ENCODE results near the gene LAP3.

Gene LAP3

GRCh38 chr4:17552427-17552826, 24.6 kb upstream of the LAP3 start:
- Histone ChIP-seq H3K27me3 (ENCODE audit: insufficient read depth, low read length) (no peaks in the 10 kb centered on the region), H4K20me1 (ENCODE audit: insufficient read depth, low read length) (no peaks in the 10 kb centered on the region), H2AFZ (ENCODE audit: low read length) (no peak overlapping the region), H3K4me1 (ENCODE audit: insufficient read depth, low read length, severe bottlenecking) (no peaks in the 10 kb centered on the region), H3K9me2 (ENCODE audit: low read depth, low read length) (no peaks in the 10 kb centered on the region), H3K27ac (ENCODE audit: low read depth, low read length, poor library complexity, severe bottlenecking) (no peak overlapping the region), H3K4me3 (ENCODE audit: low read depth, low read length, poor library complexity, severe bottlenecking) (no peak overlapping the region), H3F3A (ENCODE audit: insufficient read depth, low read length) (no peaks in the 10 kb centered on the region), H3K4me2 (ENCODE audit: low read length) (no peak overlapping the region), H3K36me3 (ENCODE audit: insufficient read depth, low read length) (no peaks in the 10 kb centered on the region), H3K79me2 (ENCODE audit: insufficient read depth, low read length) (no peaks in the 10 kb centered on the region), H3K9ac (ENCODE audit: low read length) (no peak overlapping the region), H3K9me3 (ENCODE audit: low read length) (no peaks in the 10 kb centered on the region)
- no peak for TF ChIP-seq CTCF (IDR thresholded peaks at IDR 0.05; ENCODE audit: low read length)
- TF ChIP-seq EZH2 (IDR thresholded peaks at IDR 0.05; ENCODE audit: borderline replicate concordance, low read length): no peak

- H3K79me2 ChIP-seq (ENCODE audit: insufficient read depth, low read length): no peaks in the 10 kb centered on the region
- H3K4me3 ChIP-seq (ENCODE audit: low read depth, low read length, poor library complexity, severe bottlenecking): no peak overlapping the region
- H2AFZ ChIP-seq (ENCODE audit: low read length): no peak overlapping the region
- no peak overlapping the region for H3K27ac ChIP-seq (ENCODE audit: low read depth, low read length, poor library complexity, severe bottlenecking)
- no peaks in the 10 kb centered on the region for H3K36me3 ChIP-seq (ENCODE audit: insufficient read depth, low read length)
- no peaks in the 10 kb centered on the region for H3K4me1 ChIP-seq (ENCODE audit: insufficient read depth, low read length, severe bottlenecking)
- no peaks in the 10 kb centered on the region for H3K9me3 ChIP-seq (ENCODE audit: low read length)
- H3K4me2 ChIP-seq (ENCODE audit: low read length): no peak overlapping the region
- H3K9ac ChIP-seq (ENCODE audit: low read length): no peak overlapping the region
- no peaks in the 10 kb centered on the region for H3K9me2 ChIP-seq (ENCODE audit: low read depth, low read length)
- no peaks in the 10 kb centered on the region for H4K20me1 ChIP-seq (ENCODE audit: insufficient read depth, low read length)
- H3K27me3 ChIP-seq (ENCODE audit: insufficient read depth, low read length): no peaks in the 10 kb centered on the region
- TF ChIP-seq EZH2 (IDR thresholded peaks at IDR 0.05; ENCODE audit: borderline replicate concordance, low read length) (no peak), CTCF (IDR thresholded peaks at IDR 0.05; ENCODE audit: low read length) (no peak)
- H3F3A ChIP-seq (ENCODE audit: insufficient read depth, low read length): no peaks in the 10 kb centered on the region
Observed at GRCh38 chr4:17554568-17554967, 22.4 kb upstream of the LAP3 start.

- Histone ChIP-seq H4K20me1 (ENCODE audit: insufficient read depth, low read length) (no peaks in the 10 kb centered on the region), H3F3A (ENCODE audit: insufficient read depth, low read length) (no peaks in the 10 kb centered on the region), H3K79me2 (ENCODE audit: insufficient read depth, low read length) (no peaks in the 10 kb centered on the region), H2AFZ (ENCODE audit: low read length) (no peak overlapping the region), H3K27ac (ENCODE audit: low read depth, low read length, poor library complexity, severe bottlenecking) (no peak overlapping the region), H3K4me1 (ENCODE audit: insufficient read depth, low read length, severe bottlenecking) (no peaks in the 10 kb centered on the region), H3K9me3 (ENCODE audit: low read length) (no peaks in the 10 kb centered on the region), H3K4me2 (ENCODE audit: low read length) (no peak overlapping the region), H3K36me3 (ENCODE audit: insufficient read depth, low read length) (no peaks in the 10 kb centered on the region), H3K27me3 (ENCODE audit: insufficient read depth, low read length) (no peaks in the 10 kb centered on the region), H3K4me3 (ENCODE audit: low read depth, low read length, poor library complexity, severe bottlenecking) (no peak overlapping the region), H3K9me2 (ENCODE audit: low read depth, low read length) (no peaks in the 10 kb centered on the region), H3K9ac (ENCODE audit: low read length) (no peak overlapping the region)
- TF ChIP-seq EZH2 (IDR thresholded peaks at IDR 0.05; ENCODE audit: borderline replicate concordance, low read length): no peak
- TF ChIP-seq CTCF (IDR thresholded peaks at IDR 0.05; ENCODE audit: low read length): no peak
Observed at GRCh38 chr4:17556498-17556897, 20.5 kb upstream of the LAP3 start.

Data from OCI-LY1 (cell line).